ENCODE data around the gene AQP6.
"Not testable (repeated sequence)": the region's sequence is repeated elsewhere in the genome, so short reads cannot be mapped to it uniquely, and the experiment has no call there.

Gene AQP6

GRCh38 chr12:49969651-49970429 lies 2.9 kb upstream of the AQP6 start:
- DNase-seq (ENCODE audit: low read depth in 1 of 2, low spot score in 1 of 2) = no peak

- no peak for DNase-seq (ENCODE audit: low read depth in 1 of 2, low spot score in 1 of 2)
These were observed 2.1 kb upstream of the AQP6 start for GRCh38 chr12:49970658-49971057.

- no peak for DNase-seq (ENCODE audit: low read depth in 1 of 2, low spot score in 1 of 2)
These were observed 1.6 kb upstream of the AQP6 start for GRCh38 chr12:49971141-49971540.

- no peak for DNase-seq (ENCODE audit: low read depth in 1 of 2, low spot score in 1 of 2)
These were observed 618 bp upstream of the AQP6 start for GRCh38 chr12:49972129-49972528.

- no peak for DNase-seq (ENCODE audit: low read depth in 1 of 2, low spot score in 1 of 2)
These were observed 649 bp downstream of the AQP6 start for GRCh38 chr12:49973361-49973830.

GRCh38 chr12:49974231-49974675 lies 1.5 kb downstream of the AQP6 start:
- DNase-seq (ENCODE audit: low read depth in 1 of 2, low spot score in 1 of 2) = no peak

- DNase-seq (ENCODE audit: low read depth in 1 of 2, low spot score in 1 of 2) = no peak
These were observed 2.0 kb downstream of the AQP6 start for GRCh38 chr12:49974677-49975317.

- no peak for DNase-seq (ENCODE audit: low read depth in 1 of 2, low spot score in 1 of 2)
These were observed 2.6 kb downstream of the AQP6 start for GRCh38 chr12:49975318-49975761.

- no peak for DNase-seq (ENCODE audit: low read depth in 1 of 2, low spot score in 1 of 2)
These were observed 3.8 kb downstream of the AQP6 start for GRCh38 chr12:49976557-49976956.

GRCh38 chr12:49978125-49978524 lies 5.4 kb downstream of the AQP6 start:
- DNase-seq (ENCODE audit: low read depth in 1 of 2, low spot score in 1 of 2) = no peak

GRCh38 chr12:49979016-49979586 lies 6.4 kb downstream of the AQP6 start:
- no peak for DNase-seq (ENCODE audit: low read depth in 1 of 2, low spot score in 1 of 2)

- DNase-seq (ENCODE audit: low read depth in 1 of 2, low spot score in 1 of 2) = no peak
These were observed 7.0 kb downstream of the AQP6 start for GRCh38 chr12:49979791-49980190.

GRCh38 chr12:49980501-49981349 lies 8.0 kb downstream of the AQP6 start:
- no peak for DNase-seq (ENCODE audit: low read depth in 1 of 2, low spot score in 1 of 2)

GRCh38 chr12:49982246-49983087 lies 9.7 kb downstream of the AQP6 start:
- no peak for DNase-seq (ENCODE audit: low read depth in 1 of 2, low spot score in 1 of 2)

- DNase-seq (ENCODE audit: low read depth in 1 of 2, low spot score in 1 of 2) = no peak
These were observed 11.1 kb downstream of the AQP6 start for GRCh38 chr12:49983892-49984291.

GRCh38 chr12:49984476-49985359 lies 12.0 kb downstream of the AQP6 start:
- no peak for DNase-seq (ENCODE audit: low read depth in 1 of 2, low spot score in 1 of 2)

- DNase-seq (ENCODE audit: low read depth in 1 of 2, low spot score in 1 of 2) = no peak
These were observed 13.2 kb downstream of the AQP6 start for GRCh38 chr12:49985981-49986380.

GRCh38 chr12:49986476-49986875 lies 13.7 kb downstream of the AQP6 start:
- DNase-seq (ENCODE audit: low read depth in 1 of 2, low spot score in 1 of 2) = not testable (repeated sequence)

- DNase-seq (ENCODE audit: low read depth in 1 of 2, low spot score in 1 of 2) = no peak
These were observed 15.0 kb downstream of the AQP6 start for GRCh38 chr12:49987625-49988303.
